Mucosa of rectum (tissue), 2 donors: Measurements from ENCODE around the gene PHRF1.

Experiments
- H3K27ac ChIP-seq, 2 donors: one replicate each; pipeline ENCODE4 v1.7.0; 2013; ENCODE audit warnings: inconsistent platforms in 2 of 2, low read depth in 2 of 2, low read length in 2 of 2
- H3K27me3 ChIP-seq, 2 donors: one replicate each; pipeline ENCODE4 v1.7.0; 2013; ENCODE audit warnings: low read length in 2 of 2; ENCODE audit not compliant: control insufficient read depth in 2 of 2, insufficient read depth in 2 of 2
- H3K36me3 ChIP-seq, 2 donors: one replicate each; pipeline ENCODE4 v1.7.0; 2013; ENCODE audit warnings: low read length in 2 of 2; ENCODE audit not compliant: control insufficient read depth in 2 of 2, insufficient read depth in 2 of 2
- H3K4me1 ChIP-seq, 2 donors: one replicate each; pipeline ENCODE4 v1.7.0; 2013; ENCODE audit warnings: low read length in 2 of 2, mild to moderate bottlenecking in 1 of 2; ENCODE audit not compliant: control insufficient read depth in 2 of 2, insufficient read depth in 2 of 2
- H3K4me3 ChIP-seq, 2 donors: one replicate each; pipeline ENCODE4 v1.7.0; 2013; ENCODE audit warnings: low read length in 2 of 2
- H3K9ac ChIP-seq, 2 donors: one replicate each; pipeline ENCODE4 v1.7.0; 2013; ENCODE audit warnings: low read length in 2 of 2, low read depth in 1 of 2, mild to moderate bottlenecking in 1 of 2
- H3K9me3 ChIP-seq, 2 donors: one replicate each; pipeline ENCODE4 v1.7.0; 2013; ENCODE audit warnings: low read length in 2 of 2; ENCODE audit not compliant: control insufficient read depth in 2 of 2
- donor health status: healthy.
- donor health status: Normal muscosa, but diverticular disease.

PHRF1 gene

DNA sequence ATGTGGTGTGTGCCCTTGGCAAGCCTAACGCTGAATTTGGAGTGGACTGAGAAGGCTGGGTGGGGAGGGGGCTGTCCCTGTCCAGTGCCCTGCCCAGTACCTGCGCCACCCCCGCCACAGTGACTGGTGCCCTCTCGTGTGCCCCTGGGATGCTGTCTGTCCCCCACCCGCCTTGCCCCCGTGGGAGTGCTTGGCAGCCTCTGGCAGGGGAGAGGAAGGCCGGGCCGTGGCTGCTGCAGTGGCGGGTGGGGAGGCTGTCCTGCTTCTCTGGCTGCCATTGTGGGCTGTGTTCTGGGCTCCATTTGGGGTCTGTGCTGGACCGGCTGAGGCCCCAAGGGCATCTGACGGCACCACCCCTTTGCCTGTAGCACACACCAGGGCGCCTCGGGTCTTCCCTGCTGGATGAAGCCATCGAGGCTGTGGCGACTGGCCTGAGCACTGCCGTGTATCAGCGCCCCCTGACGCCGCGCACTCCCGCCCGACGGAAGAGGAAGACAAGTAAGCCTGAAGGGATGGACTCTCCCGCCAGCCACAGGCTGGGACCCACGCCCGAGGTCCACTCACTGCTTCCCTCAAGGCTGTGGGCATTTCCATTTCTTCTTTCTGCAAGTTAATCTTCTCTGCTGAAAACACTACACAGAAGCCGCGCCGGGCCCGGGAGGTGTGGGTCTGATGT, 21.9 kb downstream of the PHRF1 start:
- no peak overlapping the region for H3K9ac ChIP-seq
- H3K4me3 ChIP-seq = no peak overlapping the region
- H3K4me1 ChIP-seq = no peaks in the 10 kb centered on the region
- no peaks in the 10 kb centered on the region for H3K9me3 ChIP-seq
- H3K27me3 ChIP-seq = no peaks in the 10 kb centered on the region
- H3K36me3 ChIP-seq = peaks cover 52 to 75% of the 10 kb centered on the region in 2 donors
- no peak overlapping the region for H3K27ac ChIP-seq

DNA sequence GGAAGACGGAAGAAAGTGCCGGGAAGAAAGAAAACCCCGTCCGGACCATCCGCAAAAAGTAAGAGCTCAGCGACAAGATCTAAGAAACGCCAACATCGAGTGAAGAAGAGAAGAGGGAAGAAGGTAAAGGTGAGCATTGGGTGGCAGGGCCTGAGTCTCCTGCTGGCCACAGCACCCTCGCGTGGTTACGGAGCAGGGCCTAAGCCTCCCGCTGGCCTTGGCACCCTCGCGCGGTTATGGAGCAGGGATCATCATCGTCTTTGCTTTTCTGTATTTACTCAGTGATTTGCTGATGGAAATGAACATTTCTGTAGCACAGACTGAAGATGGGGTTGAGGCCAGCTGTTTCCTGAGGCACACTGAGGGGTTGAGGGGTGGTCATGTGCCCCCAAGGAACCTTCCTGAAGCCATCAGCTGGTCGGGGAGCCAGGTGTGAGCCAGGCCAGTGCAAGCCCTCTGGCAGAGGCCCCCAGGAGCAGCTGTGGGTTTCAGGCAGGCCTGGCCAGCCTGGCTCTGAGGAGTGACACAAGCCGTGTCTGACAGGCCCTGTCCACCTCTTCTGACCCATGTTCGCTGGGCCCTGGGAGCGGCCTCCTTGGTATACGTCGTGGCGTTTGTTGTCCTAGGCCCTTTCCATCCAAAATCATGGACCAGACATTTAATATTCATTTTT, 25.4 kb downstream of the PHRF1 start:
- H3K27ac ChIP-seq = no peak overlapping the region
- H3K4me3 ChIP-seq = no peak overlapping the region
- peaks cover 55 to 78% of the 10 kb centered on the region in 2 donors for H3K36me3 ChIP-seq
- no peaks in the 10 kb centered on the region for H3K9me3 ChIP-seq
- no peak overlapping the region for H3K9ac ChIP-seq
- no peaks in the 10 kb centered on the region for H3K27me3 ChIP-seq
- no peaks in the 10 kb centered on the region for H3K4me1 ChIP-seq

DNA sequence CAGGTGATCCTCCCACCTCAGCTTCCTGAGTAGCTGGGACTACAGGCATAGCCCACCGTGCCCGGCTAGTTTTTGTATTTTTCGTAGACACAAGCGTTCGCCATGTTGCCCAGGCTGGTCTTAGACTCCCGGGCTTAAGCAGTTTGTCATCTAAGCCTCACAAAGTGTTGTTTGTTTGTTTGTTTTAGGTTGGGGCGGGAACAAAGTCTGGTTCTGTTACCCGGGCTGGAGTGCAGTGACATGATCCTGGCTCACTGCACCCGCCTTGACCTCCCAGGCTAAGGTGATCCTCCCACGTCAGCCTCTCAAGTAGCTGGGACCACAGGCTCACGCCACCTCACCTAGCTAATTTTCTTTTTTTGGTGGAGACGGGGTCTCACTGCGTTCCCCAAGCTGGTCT, 26.9 kb downstream of the PHRF1 start:
- Histone ChIP-seq H3K4me3 (no peak overlapping the region), H3K27ac (no peak overlapping the region), H3K27me3 (no peaks in the 10 kb centered on the region), H3K4me1 (no peaks in the 10 kb centered on the region), H3K9ac (no peak overlapping the region), H3K36me3 (peaks cover 54 to 78% of the 10 kb centered on the region in 2 donors), H3K9me3 (no peaks in the 10 kb centered on the region)

DNA sequence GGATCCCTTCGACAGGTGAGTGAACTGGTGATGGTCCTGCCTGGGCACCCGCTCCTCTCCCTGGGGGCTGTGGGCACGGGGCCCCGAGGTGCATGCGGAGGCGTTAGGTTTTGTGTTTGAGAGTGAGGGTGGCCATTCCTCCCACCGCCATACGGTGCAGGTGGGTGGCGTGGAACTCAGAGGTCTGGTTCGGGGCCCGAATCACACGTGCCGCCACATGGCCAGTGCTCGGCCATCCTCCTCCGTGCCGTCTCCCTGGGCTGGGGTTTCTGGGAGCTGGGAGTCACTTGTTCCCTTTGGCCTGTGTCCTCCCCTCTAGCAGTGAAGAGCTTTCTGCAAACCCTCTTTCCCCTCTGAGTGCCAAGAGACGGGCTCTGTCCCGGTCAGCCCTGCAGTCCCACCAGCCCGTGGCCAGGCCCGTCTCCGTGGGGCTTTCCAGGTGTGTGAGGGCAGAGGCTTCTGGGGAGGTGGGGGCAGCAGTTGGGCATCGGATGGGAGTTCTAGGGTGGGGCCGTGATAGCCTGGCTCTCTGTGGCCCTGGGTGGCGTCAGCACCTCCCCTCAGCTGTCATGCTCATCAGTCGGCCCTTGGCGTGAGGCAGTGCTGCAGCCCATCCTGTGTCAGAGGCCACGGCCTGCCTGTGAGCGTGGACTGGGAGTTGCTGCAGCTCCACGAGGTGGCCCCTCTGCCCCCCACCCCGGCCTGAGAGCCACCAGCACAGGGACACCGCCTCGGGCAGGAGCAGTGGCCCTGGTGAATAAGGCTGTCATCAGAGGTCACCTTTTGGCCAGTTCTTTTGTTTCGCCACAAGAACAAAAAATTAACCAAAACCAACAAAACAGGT, 29.2 kb downstream of the PHRF1 start:
- H3K9ac ChIP-seq = no peak overlapping the region
- H3K4me3 ChIP-seq = no peak overlapping the region
- H3K9me3 ChIP-seq = no peaks in the 10 kb centered on the region
- H3K36me3 ChIP-seq = peaks cover 64 to 78% of the 10 kb centered on the region in 2 donors
- H3K27me3 ChIP-seq = no peaks in the 10 kb centered on the region
- H3K4me1 ChIP-seq = no peaks in the 10 kb centered on the region
- no peak overlapping the region for H3K27ac ChIP-seq

DNA sequence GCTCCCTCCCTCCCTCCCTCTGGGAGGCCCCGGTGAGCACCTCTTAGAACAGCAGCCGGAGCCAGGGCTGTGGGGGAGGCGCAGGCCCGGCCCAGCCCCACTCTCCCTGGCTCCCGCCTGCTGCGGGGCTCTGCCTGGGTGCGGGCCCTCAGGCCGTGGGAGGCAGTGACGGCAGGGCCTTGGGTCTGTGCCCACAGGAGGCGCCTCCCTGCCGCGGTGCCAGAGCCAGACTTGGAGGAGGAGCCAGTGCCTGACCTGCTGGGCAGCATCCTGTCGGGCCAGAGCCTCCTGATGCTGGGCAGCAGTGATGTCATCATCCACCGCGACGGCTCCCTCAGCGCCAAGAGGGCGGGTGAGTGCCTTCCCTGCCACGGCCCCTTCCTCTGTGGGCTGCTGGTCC, 30.0 kb downstream of the PHRF1 start:
- H3K27ac ChIP-seq = no peak overlapping the region
- peaks cover 72 to 81% of the 10 kb centered on the region in 2 donors for H3K36me3 ChIP-seq
- no peak overlapping the region for H3K9ac ChIP-seq

DNA sequence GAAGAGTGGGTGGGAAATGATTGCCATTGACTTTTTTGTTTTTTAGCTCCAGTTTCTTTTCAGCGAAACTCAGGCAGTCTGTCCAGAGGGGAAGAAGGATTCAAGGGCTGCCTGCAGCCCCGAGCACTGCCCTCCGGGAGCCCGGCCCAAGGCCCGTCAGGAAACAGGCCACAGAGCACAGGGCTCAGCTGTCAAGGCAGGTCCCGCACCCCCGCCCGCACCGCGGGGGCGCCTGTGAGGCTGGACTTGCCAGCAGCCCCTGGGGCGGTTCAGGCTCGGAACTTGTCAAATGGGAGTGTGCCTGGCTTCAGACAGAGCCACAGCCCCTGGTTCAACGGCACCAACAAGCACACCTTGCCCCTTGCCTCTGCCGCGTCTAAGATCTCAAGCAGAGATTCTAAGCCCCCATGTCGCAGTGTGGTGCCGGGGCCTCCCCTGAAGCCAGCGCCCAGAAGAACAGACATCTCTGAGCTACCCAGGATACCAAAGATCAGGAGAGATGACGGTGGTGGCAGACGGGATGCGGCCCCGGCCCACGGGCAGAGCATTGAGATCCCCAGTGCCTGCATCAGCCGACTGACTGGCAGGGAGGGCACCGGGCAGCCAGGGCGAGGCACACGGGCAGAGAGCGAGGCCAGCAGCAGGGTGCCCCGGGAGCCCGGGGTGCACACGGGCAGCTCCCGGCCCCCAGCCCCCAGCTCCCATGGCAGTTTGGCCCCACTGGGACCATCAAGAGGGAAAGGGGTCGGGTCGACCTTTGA, 30.9 kb downstream of the PHRF1 start:
- Histone ChIP-seq H3K27ac (no peak overlapping the region), H3K4me3 (no peak overlapping the region), H3K27me3 (no peaks in the 10 kb centered on the region), H3K9me3 (no peaks in the 10 kb centered on the region), H3K36me3 (peaks cover 73 to 80% of the 10 kb centered on the region in 2 donors), H3K9ac (no peak overlapping the region), H3K4me1 (peaks cover 3 to 9% of the 10 kb centered on the region in 2 donors)

More for the DNA sequence above, 30.0 kb downstream of the PHRF1 start:
- no peak overlapping the region for H3K4me3 ChIP-seq
- H3K9me3 ChIP-seq = no peaks in the 10 kb centered on the region
- H3K27me3 ChIP-seq = no peaks in the 10 kb centered on the region
- peaks cover under 1 to 1% of the 10 kb centered on the region in 2 donors for H3K4me1 ChIP-seq

DNA sequence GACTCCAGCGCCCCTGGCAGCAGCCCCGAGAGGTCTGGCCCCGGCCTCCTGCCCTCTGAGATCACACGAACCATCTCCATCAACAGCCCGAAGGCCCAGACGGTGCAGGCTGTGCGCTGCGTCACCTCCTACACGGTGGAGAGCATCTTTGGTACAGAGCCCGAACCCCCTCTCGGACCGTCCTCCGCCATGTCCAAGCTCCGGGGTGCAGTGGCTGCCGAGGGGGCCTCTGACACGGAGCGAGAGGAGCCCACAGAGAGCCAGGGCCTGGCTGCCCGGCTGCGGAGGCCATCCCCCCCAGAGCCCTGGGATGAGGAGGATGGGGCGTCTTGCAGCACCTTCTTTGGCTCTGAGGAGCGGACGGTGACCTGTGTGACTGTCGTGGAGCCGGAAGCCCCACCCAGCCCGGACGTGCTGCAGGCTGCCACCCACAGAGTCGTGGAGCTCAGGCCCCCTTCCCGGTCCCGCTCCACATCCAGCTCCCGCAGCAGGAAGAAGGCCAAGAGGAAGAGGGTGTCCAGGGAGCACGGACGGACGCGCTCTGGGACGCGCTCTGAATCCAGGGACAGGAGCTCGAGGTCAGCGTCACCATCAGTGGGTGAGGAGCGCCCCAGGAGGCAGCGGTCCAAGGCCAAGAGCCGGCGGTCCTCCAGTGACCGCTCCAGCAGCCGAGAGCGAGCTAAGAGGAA, 31.8 kb downstream of the PHRF1 start:
- H3K4me3 ChIP-seq = no peak overlapping the region
- no peaks in the 10 kb centered on the region for H3K9me3 ChIP-seq
- H3K9ac ChIP-seq = no peak overlapping the region
- no peak overlapping the region for H3K27ac ChIP-seq
- no peaks in the 10 kb centered on the region for H3K27me3 ChIP-seq
- peaks cover 11 to 19% of the 10 kb centered on the region in 2 donors for H3K4me1 ChIP-seq
- peaks cover 79 to 85% of the 10 kb centered on the region in 2 donors for H3K36me3 ChIP-seq

DNA sequence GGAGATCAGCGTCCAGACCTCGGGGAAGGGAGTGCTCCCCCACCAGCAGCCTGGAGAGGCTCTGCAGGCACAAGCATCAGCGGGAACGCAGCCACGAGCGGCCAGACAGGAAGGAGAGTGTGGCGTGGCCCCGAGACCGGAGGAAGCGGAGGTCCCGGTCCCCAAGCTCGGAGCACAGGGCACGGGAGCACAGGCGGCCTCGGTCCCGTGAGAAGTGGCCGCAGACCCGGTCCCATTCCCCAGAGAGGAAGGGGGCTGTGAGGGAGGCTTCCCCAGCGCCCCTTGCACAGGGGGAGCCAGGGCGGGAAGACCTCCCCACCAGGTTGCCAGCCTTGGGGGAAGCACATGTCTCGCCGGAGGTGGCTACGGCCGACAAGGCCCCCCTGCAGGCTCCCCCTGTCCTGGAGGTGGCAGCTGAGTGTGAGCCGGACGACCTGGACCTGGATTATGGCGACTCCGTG, 32.6 kb downstream of the PHRF1 start:
- Histone ChIP-seq H3K27ac (no peak overlapping the region), H3K9ac (no peak overlapping the region), H3K4me1 (peaks cover 15 to 24% of the 10 kb centered on the region in 2 donors), H3K9me3 (no peaks in the 10 kb centered on the region), H3K36me3 (peaks cover 79 to 84% of the 10 kb centered on the region in 2 donors), H3K4me3 (no peak overlapping the region), H3K27me3 (no peaks in the 10 kb centered on the region)

DNA sequence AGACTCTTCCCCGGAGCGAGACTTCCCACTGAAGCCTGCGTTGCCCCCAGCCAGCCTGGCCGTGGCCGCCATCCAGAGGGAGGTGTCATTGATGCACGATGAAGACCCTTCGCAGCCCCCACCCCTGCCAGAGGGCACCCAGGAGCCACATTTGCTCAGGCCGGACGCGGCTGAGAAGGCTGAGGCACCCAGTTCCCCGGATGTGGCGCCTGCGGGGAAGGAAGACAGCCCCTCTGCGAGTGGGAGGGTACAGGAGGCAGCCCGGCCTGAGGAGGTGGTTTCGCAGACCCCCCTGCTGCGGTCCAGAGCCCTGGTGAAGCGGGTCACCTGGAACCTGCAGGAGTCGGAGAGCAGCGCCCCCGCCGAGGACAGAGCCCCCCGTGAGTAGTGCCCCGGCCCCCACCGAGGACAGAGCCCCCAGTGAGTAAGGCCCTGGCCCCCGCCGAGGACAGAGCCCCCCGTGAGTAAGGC, 33.1 kb downstream of the PHRF1 start:
- Histone ChIP-seq H3K27ac (no peak overlapping the region), H3K9me3 (no peaks in the 10 kb centered on the region), H3K36me3 (peaks cover 75 to 79% of the 10 kb centered on the region in 2 donors), H3K27me3 (no peaks in the 10 kb centered on the region), H3K4me3 (no peak overlapping the region), H3K9ac (no peak overlapping the region), H3K4me1 (peaks cover 20 to 30% of the 10 kb centered on the region in 2 donors)
